H9 (cell line): Measurements from ENCODE around the gene CTDSPL2. TPM values are rescaled to one million over a fixed set of nuclear protein-coding genes. Genes with fewer than 3 reads are reported as not detected.

Source experiments
- DNase-seq: peaks from one replicate; pipeline ENCODE4 v3.0.0-alpha.2; 2017
- H2AFZ ChIP-seq: one replicate; pipeline ENCODE4 v1.6.1; 2013; ENCODE audit warnings: mild to moderate bottlenecking, low read length, control low read depth, moderate library complexity
- H2AK5ac ChIP-seq: 2 replicates; pipeline ENCODE4 v1.6.1; 2013; ENCODE audit warnings: low read length, control low read depth, mixed read lengths; ENCODE audit not compliant: insufficient read length
- H2BK120ac ChIP-seq: one replicate; pipeline ENCODE4 v1.6.1; 2013; ENCODE audit warnings: low read depth, mild to moderate bottlenecking, low read length, control low read depth, inconsistent platforms; ENCODE audit not compliant: poor library complexity, severe bottlenecking
- H2BK12ac ChIP-seq: 2 replicates; pipeline ENCODE4 v1.6.1; 2013; ENCODE audit warnings: low read length, control low read depth, mixed read lengths, low read depth; ENCODE audit not compliant: insufficient read length
- H2BK15ac ChIP-seq: 2 replicates; pipeline ENCODE4 v1.6.1; 2013; ENCODE audit warnings: low read depth, low read length, control low read depth
- H2BK20ac ChIP-seq: one replicate; pipeline ENCODE4 v1.6.1; 2013; ENCODE audit warnings: low read depth, mild to moderate bottlenecking, low read length, control low read depth, inconsistent platforms; ENCODE audit not compliant: poor library complexity, severe bottlenecking
- H2BK5ac ChIP-seq: 2 replicates; pipeline ENCODE4 v1.6.1; 2013; ENCODE audit warnings: low read length, control low read depth, mixed read lengths; ENCODE audit not compliant: insufficient read length
- H3K14ac ChIP-seq: 2 replicates; pipeline ENCODE4 v1.6.1; 2013; ENCODE audit warnings: low read length, control low read depth; ENCODE audit not compliant: insufficient read depth
- H3K18ac ChIP-seq: 2 replicates; pipeline ENCODE4 v1.6.1; 2013; ENCODE audit warnings: low read depth, mild to moderate bottlenecking, mixed read lengths, low read length, control low read depth; ENCODE audit not compliant: insufficient read length
- H3K23ac ChIP-seq: 2 replicates; pipeline ENCODE4 v1.6.1; 2013; ENCODE audit warnings: low read length, control low read depth, mixed read lengths, low read depth; ENCODE audit not compliant: insufficient read length
- H3K23me2 ChIP-seq: 2 replicates; pipeline ENCODE4 v1.6.1; 2013; ENCODE audit warnings: low read depth, mild to moderate bottlenecking, mixed read lengths, low read length, control low read depth; ENCODE audit not compliant: insufficient read length, poor library complexity, severe bottlenecking
- H3K27ac ChIP-seq: 2 replicates; pipeline ENCODE4 v1.5.1; 2013; ENCODE audit warnings: low read length, control low read depth, mixed read lengths, low read depth; ENCODE audit not compliant: insufficient read length
- H3K27me3 ChIP-seq: 2 replicates; pipeline ENCODE4 v1.6.1; 2013; ENCODE audit warnings: low read length, control low read depth, inconsistent platforms; ENCODE audit not compliant: insufficient read depth
- H3K4ac ChIP-seq: 2 replicates; pipeline ENCODE4 v1.6.1; 2013; ENCODE audit warnings: low read depth, mild to moderate bottlenecking, control low read depth, inconsistent platforms, low read length, moderate library complexity
- H3K4me1 ChIP-seq: 2 replicates; pipeline ENCODE4 v1.6.1; 2013; ENCODE audit warnings: low read length, control low read depth, inconsistent platforms; ENCODE audit not compliant: insufficient read depth
- H3K4me2 ChIP-seq: 2 replicates; pipeline ENCODE4 v1.6.1; 2013; ENCODE audit warnings: low read length, control low read depth, mixed read lengths; ENCODE audit not compliant: insufficient read length, insufficient read depth
- H3K56ac ChIP-seq: 2 replicates; pipeline ENCODE4 v1.6.1; 2013; ENCODE audit warnings: low read depth, mild to moderate bottlenecking, mixed read lengths, low read length, control low read depth; ENCODE audit not compliant: insufficient read length
- H3K79me1 ChIP-seq: 2 replicates; pipeline ENCODE4 v1.6.1; 2013; ENCODE audit warnings: low read depth, mild to moderate bottlenecking, moderate library complexity, low read length, control low read depth, inconsistent platforms; ENCODE audit not compliant: insufficient read depth, poor library complexity, severe bottlenecking
- H3K79me2 ChIP-seq: 2 replicates; pipeline ENCODE4 v1.6.1; 2013; ENCODE audit warnings: low read length, control low read depth, inconsistent platforms; ENCODE audit not compliant: insufficient read depth
- H3K9ac ChIP-seq: 2 replicates; pipeline ENCODE4 v1.6.1; 2013; ENCODE audit warnings: low read length, control low read depth, mixed read lengths; ENCODE audit not compliant: insufficient read length; ENCODE audit errors: extremely low read depth
- H3K9me3 ChIP-seq: one replicate; pipeline ENCODE4 v1.6.1; 2013; ENCODE audit warnings: low read depth, low read length, inconsistent platforms; ENCODE audit not compliant: control insufficient read depth
- H3T11ph ChIP-seq: one replicate; pipeline ENCODE4 v1.6.1; 2013; ENCODE audit warnings: mild to moderate bottlenecking, low read length, control low read depth, inconsistent platforms
- H4K20me1 ChIP-seq: one replicate; pipeline ENCODE4 v1.6.1; 2013; ENCODE audit not compliant: control insufficient read depth, insufficient read length, insufficient read depth
- H4K5ac ChIP-seq: 2 replicates; pipeline ENCODE4 v1.6.1; 2013; ENCODE audit warnings: low read depth, mild to moderate bottlenecking, mixed read lengths, low read length, control low read depth; ENCODE audit not compliant: insufficient read length
- H4K8ac ChIP-seq: replicated peaks from 2 replicates; pipeline ENCODE4 v1.6.1; 2013; ENCODE audit warnings: low read length, control low read depth, mixed read lengths, low read depth; ENCODE audit not compliant: insufficient read length
- H4K91ac ChIP-seq: 2 replicates; pipeline ENCODE4 v1.6.1; 2013; ENCODE audit warnings: low read depth, mild to moderate bottlenecking, moderate library complexity, mixed read lengths, low read length, control low read depth; ENCODE audit not compliant: insufficient read length
- H3K27ac Mint-ChIP-seq, 3 experiments: 2 replicates in 2 of 3; 3 replicates in 1 of 3; pipeline ENCODE4 v1.8.0; 2020 to 2021; ENCODE audit warnings: mixed read lengths in 3 of 3, mild to moderate bottlenecking in 1 of 3, moderate library complexity in 1 of 3
- H3K27me3 Mint-ChIP-seq: 2 replicates; pipeline ENCODE4 v1.8.0; 2021; ENCODE audit warnings: low read depth, mild to moderate bottlenecking, moderate library complexity, mixed read lengths
- H3K36me3 Mint-ChIP-seq, 3 experiments: 2 replicates in 2 of 3; 3 replicates in 1 of 3; pipeline ENCODE4 v1.8.0; 2020 to 2021; ENCODE audit warnings: low read depth in 3 of 3, mixed read lengths in 3 of 3; ENCODE audit not compliant: insufficient read depth in 1 of 3
- H3K4me1 Mint-ChIP-seq, 2 experiments: 2 replicates each; pipeline ENCODE4 v1.8.0; 2020; ENCODE audit warnings: mixed read lengths in 2 of 2
- H3K4me3 Mint-ChIP-seq, 2 experiments: 2 replicates in 1 of 2; 3 replicates in 1 of 2; pipeline ENCODE4 v1.8.0; 2020 to 2021; ENCODE audit warnings: mild to moderate bottlenecking in 2 of 2, mixed read lengths in 2 of 2, moderate library complexity in 1 of 2
- H3K9me3 Mint-ChIP-seq, 2 experiments: 2 replicates in 1 of 2; 3 replicates in 1 of 2; pipeline ENCODE4 v1.8.0; 2020; ENCODE audit warnings: mild to moderate bottlenecking in 2 of 2, mixed read lengths in 2 of 2, moderate library complexity in 1 of 2
- CTCF ChIP-seq: fragments of 200-600 bp; sonication (generic); conservative IDR thresholded peaks from 3 replicates; pipeline ENCODE4 v1.8.0; 2021; ENCODE audit warnings: antibody characterized with exemption, mild to moderate bottlenecking
- WGBS: extraction: QIAGEN DNeasy Blood & Tissue Kit; methylation state at CpG from one replicate; pipeline ENCODE4 v1.1.7; 2013; ENCODE audit warnings: missing lambda C conversion rate, low lambda C conversion rate, mixed read lengths; ENCODE audit not compliant: insufficient read length; ENCODE audit errors: extremely low coverage; 5-methylcytosine and 5-hydroxymethylcytosine counted together
- total RNA-seq: library from RNA; stranded (reverse); gene quantifications from 2 replicates; pipeline ENCODE4 v1.2.1, GENCODE V29; 2021

CTDSPL2 gene
- total RNA-seq, 1 experiment from 2014 or later: 78.8 TPM

DNA sequence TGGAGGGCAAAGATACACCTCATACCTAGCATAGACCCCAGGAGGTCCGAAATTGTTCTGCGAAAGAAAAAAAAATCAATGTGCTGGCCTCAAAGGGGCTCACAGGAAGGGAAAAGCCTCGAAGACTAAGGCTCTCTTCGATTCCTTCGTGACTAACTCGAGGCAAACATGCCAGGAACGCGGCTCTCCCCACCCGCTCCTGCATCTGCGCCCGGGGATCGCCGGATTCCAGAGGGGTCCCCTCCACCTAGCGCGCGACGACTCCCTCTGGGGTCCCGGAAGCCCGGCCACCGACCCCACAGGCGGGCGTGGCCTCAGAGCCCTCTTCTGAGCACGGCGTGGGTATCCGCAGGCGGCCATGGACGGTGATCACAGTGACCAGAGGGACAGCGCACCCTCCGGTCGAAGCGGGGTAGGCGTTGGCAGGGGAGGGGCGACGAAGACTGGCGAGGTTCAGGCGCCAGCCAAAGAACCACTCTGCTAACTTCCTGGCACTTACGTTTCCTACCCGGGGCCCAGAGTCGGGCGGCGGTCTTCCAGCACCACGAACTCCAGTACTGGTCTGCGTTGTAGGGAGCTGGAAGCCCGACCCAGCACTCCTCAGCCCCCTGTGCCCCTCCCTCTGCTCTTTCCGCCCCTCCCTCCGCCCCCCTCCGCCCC lies 109.0 kb downstream of the CTDSPL2 start:
- Histone ChIP-seq H3K27me3 (no peaks in the 10 kb centered on the region), H3K18ac (peak overlapping the region; percentile 72), H3K79me1 (no peaks in the 10 kb centered on the region), H3K9ac (peak overlapping the region; percentile 83), H3K27ac (peak overlapping the region; percentile 48), H2AK5ac (no peak overlapping the region), H3K4me2 (peak overlapping the region; percentile 92), H2BK120ac (no peak overlapping the region), H2BK12ac (no peak overlapping the region), H3K14ac (peak overlapping the region; percentile 88), H3K23ac (no peak overlapping the region), H4K20me1 (no peaks in the 10 kb centered on the region), H3K9me3 (no peaks in the 10 kb centered on the region), H3K4me1 (no peaks in the 10 kb centered on the region), H3K79me2 (peaks cover 4% of the 10 kb centered on the region; the same call in 1 of the 2 replicates), H3K56ac (no peak overlapping the region), H3K4ac (no peak overlapping the region), H2BK15ac (no peak overlapping the region), H2AFZ (peak overlapping the region; percentile 25), H4K8ac (no peak overlapping the region), H2BK20ac (no peak overlapping the region), H2BK5ac (peak overlapping the region; percentile 42), H4K91ac (no peak overlapping the region), H3T11ph (no peak overlapping the region), H4K5ac (no peak overlapping the region), H3K23me2 (peaks cover 14% of the 10 kb centered on the region)
- WGBS: no CpG with 5 or more reads among the region's 47 CpGs
- Mint-ChIP-seq H3K36me3 (peaks cover 18 to 38% (median 36%) of the 10 kb centered on the region in 3 experiments), H3K4me1 (peaks cover 12 to 23% of the 10 kb centered on the region in 2 experiments), H3K4me3 (peak overlapping the region; percentile 90 to 93), H3K27ac (peak overlapping the region; percentile 83 to 97 (median 95)), H3K27me3 (no peaks in the 10 kb centered on the region), H3K9me3 (no peaks in the 10 kb centered on the region)
- peak; percentile 57 for TF ChIP-seq CTCF
- DNase-seq: peak; percentile 96
